HepG2 (cell line): ENCODE measurements around the gene OGFOD3. TPM values are rescaled to one million over a fixed set of nuclear protein-coding genes. Genes with fewer than 3 reads are reported as not detected.

Experiments used
- ARNTL ChIP-seq: sonication (generic); formaldehyde crosslinking; IDR thresholded peaks from 2 replicates; pipeline ENCODE4 v1.4.0; 2020; ENCODE audit warnings: mild to moderate bottlenecking, missing genetic modification reagents
- FOXP4 ChIP-seq: sonication (generic); formaldehyde crosslinking; IDR thresholded peaks from 2 replicates; pipeline ENCODE4 v1.4.0; 2020; ENCODE audit warnings: missing genetic modification reagents
- HBP1 ChIP-seq: IDR thresholded peaks from 2 replicates; pipeline ENCODE4 v1.6.1; 2016; ENCODE audit warnings: low read depth, control low read depth
- JDP2 ChIP-seq: sonication (generic); formaldehyde crosslinking; IDR thresholded peaks from 2 replicates; pipeline ENCODE4 v1.8.1; 2022; ENCODE audit warnings: missing genetic modification reagents, borderline replicate concordance
- KAT7 ChIP-seq: IDR thresholded peaks from 2 replicates; pipeline ENCODE4 v1.6.1; 2018; ENCODE audit warnings: borderline replicate concordance, missing compliant biosample characterization
- PHF5A ChIP-seq: IDR thresholded peaks from one replicate; pipeline ENCODE4 v1.6.1; 2018; ENCODE audit warnings: low read depth, missing genetic modification reagents; ENCODE audit not compliant: unreplicated experiment
- TAF1 ChIP-seq: sonication (generic); formaldehyde crosslinking; IDR thresholded peaks from 2 replicates; pipeline ENCODE4 v1.4.0; 2020; ENCODE audit warnings: missing genetic modification reagents
- TCF7 ChIP-seq: sonication (generic); IDR thresholded peaks from 2 replicates; pipeline ENCODE4 v1.6.1; 2016; ENCODE audit warnings: antibody characterized with exemption, low read depth
- ZFP62 ChIP-seq: sonication (generic); formaldehyde crosslinking; IDR thresholded peaks from 2 replicates; pipeline ENCODE4 v1.4.0; 2020; ENCODE audit warnings: missing genetic modification reagents
- ZNF234 ChIP-seq: sonication (generic); formaldehyde crosslinking; conservative IDR thresholded peaks from 2 replicates; pipeline ENCODE4 v1.5.1; 2020; ENCODE audit warnings: mild to moderate bottlenecking, missing genetic modification reagents
- ZNF333 ChIP-seq: sonication (generic); formaldehyde crosslinking; IDR thresholded peaks from 2 replicates; pipeline ENCODE4 v1.4.0; 2020; ENCODE audit warnings: mild to moderate bottlenecking, missing genetic modification reagents, borderline replicate concordance
- ZNF615 ChIP-seq: sonication (generic); formaldehyde crosslinking; IDR thresholded peaks from 2 replicates; pipeline ENCODE4 v1.5.0; 2020; ENCODE audit warnings: mild to moderate bottlenecking, missing genetic modification reagents, borderline replicate concordance
- ZNF644 ChIP-seq: IDR thresholded peaks from 2 replicates; pipeline ENCODE4 v1.6.1; 2016; ENCODE audit warnings: low read depth
- ZNF768 ChIP-seq: sonication (generic); formaldehyde crosslinking; IDR thresholded peaks from 2 replicates; pipeline ENCODE4 v1.4.0; 2020; ENCODE audit warnings: missing genetic modification reagents
- ZNF772 ChIP-seq: sonication (generic); formaldehyde crosslinking; IDR thresholded peaks from 2 replicates; pipeline ENCODE4 v1.5.0; 2020; ENCODE audit warnings: mild to moderate bottlenecking, missing genetic modification reagents
- ZNF776 ChIP-seq: sonication (generic); formaldehyde crosslinking; IDR thresholded peaks from 2 replicates; pipeline ENCODE4 v1.4.0; 2020; ENCODE audit warnings: mild to moderate bottlenecking, missing genetic modification reagents
- ZSCAN29 ChIP-seq: sonication (generic); formaldehyde crosslinking; conservative IDR thresholded peaks from 2 replicates; pipeline ENCODE4 v1.4.0; 2020; ENCODE audit warnings: mild to moderate bottlenecking, missing genetic modification reagents
- polyA plus RNA-seq, 8 experiments: library from polyadenylated mRNA; depleted of rRNA in 3 of 8; stranded (reverse) in 7 of 8; unstranded in 1 of 8; fragments of >200 nt; fragmentation: Illumina TruSeq in 4 of 8; extraction: Trizol in 4 of 8; gene quantifications; 2 replicates each; pipeline versions ENCODE4 v1.2.1 to v1.2.3, GENCODE V29; 2011 to 2016; ENCODE audit warnings: low read depth in 4 of 8, missing spikeins in 1 of 8, mixed read lengths in 1 of 8; ENCODE audit not compliant: insufficient read depth in 1 of 8
- total RNA-seq, 5 experiments: library from RNA; depleted of rRNA; stranded (reverse); fragments of >200 nt; fragmentation: Illumina TruSeq; extraction: Trizol; gene quantifications; 2 replicates each; pipeline ENCODE4 v1.2.3, GENCODE V29; 2016; ENCODE audit warnings: low read depth in 1 of 5
- TF ChIP-seq, protein P1 (sequence below): IDR thresholded peaks from 2 replicates; pipeline ENCODE4 v1.6.1; 2018; ENCODE audit warnings: missing genetic modification reagents
- TF ChIP-seq, protein P2 (sequence below): sonication (generic); formaldehyde crosslinking; IDR thresholded peaks from 2 replicates; pipeline ENCODE4 v1.8.0; 2022; ENCODE audit warnings: missing genetic modification reagents, mild to moderate bottlenecking, inconsistent platforms, borderline replicate concordance
- TF ChIP-seq, protein P3 (sequence below): sonication (generic); formaldehyde crosslinking; IDR thresholded peaks from 2 replicates; pipeline ENCODE4 v1.5.0; 2020; ENCODE audit warnings: missing genetic modification reagents
- TF ChIP-seq, protein P4 (sequence below): sonication (generic); formaldehyde crosslinking; IDR thresholded peaks from 2 replicates; pipeline ENCODE4 v1.5.0; 2020; ENCODE audit warnings: mild to moderate bottlenecking, missing genetic modification reagents

The OGFOD3 gene
- total and polyA plus RNA-seq, 2 of the 13 experiments (the other 11 are each of a cell fraction or from before 2014, with no cell fraction given): 40.0 to 42.1 TPM

DNA sequence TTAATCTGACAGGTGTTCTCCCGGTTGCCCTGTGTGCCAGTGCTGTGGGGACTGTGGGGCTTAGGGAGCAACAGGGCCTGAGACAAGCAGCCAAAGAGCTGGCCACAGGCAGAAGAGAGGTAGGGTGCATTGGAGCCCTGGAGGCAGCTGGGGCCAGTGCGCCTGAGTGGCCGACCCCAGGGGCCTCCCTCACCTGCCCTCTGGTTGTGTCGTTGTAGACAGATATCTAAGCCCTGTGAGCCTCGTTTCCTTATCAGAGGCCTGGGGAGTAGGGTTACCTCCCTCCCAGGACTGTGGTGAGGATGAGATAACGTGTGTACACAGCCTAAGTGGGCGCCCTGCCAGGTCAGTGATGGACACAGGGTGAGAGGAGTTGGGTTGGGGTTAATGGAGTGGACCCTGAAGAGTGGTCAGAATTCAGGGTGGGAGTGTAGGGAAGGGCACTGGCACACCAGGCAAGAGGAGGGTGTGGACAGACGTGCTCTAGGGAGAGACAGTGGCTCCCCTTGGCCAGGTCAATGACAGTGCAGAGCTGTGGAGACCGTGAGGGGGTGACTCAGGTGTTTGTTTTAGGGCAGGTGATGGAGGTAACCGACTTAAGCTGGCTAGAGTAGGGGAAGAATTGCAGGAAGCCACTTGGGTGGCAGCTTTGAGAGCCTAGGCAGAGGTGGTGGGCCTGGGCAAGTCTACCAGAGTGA lies 43.6 kb upstream of the OGFOD3 start (continued):
- TF ChIP-seq FOXP4 (CRISPR knock-in tag) (peak; percentile 65), HBP1 (CRISPR knock-in tag) (no peak; the same call in 1 of the 2 replicates), TAF1 (CRISPR knock-in tag) (peak; percentile 32; the same call in 1 of the 2 replicates), KAT7 (CRISPR knock-in tag) (no peak), ZNF772 (CRISPR knock-in tag) (no peak), PHF5A (CRISPR knock-in tag) (no peak), JDP2 (CRISPR knock-in tag) (no peak; the same call in 1 of the 2 replicates), ARNTL (CRISPR knock-in tag) (no peak), ZNF615 (CRISPR knock-in tag) (no peak), ZSCAN29 (CRISPR knock-in tag) (no peak), ZNF644 (CRISPR knock-in tag) (0 out of 2 replicates have a peak, but pooled peaks have one; percentile 47), ZNF234 (CRISPR knock-in tag) (no peak), ZNF333 (CRISPR knock-in tag) (no peak), ZFP62 (CRISPR knock-in tag) (no peak), ZNF776 (peak; percentile 70; the same call in 1 of the 2 replicates), ZNF768 (no peak), TCF7 (no peak)
- TF ChIP-seq, protein P1, sequence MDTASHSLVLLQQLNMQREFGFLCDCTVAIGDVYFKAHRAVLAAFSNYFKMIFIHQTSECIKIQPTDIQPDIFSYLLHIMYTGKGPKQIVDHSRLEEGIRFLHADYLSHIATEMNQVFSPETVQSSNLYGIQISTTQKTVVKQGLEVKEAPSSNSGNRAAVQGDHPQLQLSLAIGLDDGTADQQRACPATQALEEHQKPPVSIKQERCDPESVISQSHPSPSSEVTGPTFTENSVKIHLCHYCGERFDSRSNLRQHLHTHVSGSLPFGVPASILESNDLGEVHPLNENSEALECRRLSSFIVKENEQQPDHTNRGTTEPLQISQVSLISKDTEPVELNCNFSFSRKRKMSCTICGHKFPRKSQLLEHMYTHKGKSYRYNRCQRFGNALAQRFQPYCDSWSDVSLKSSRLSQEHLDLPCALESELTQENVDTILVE: no peak
- TF ChIP-seq, protein P2, sequence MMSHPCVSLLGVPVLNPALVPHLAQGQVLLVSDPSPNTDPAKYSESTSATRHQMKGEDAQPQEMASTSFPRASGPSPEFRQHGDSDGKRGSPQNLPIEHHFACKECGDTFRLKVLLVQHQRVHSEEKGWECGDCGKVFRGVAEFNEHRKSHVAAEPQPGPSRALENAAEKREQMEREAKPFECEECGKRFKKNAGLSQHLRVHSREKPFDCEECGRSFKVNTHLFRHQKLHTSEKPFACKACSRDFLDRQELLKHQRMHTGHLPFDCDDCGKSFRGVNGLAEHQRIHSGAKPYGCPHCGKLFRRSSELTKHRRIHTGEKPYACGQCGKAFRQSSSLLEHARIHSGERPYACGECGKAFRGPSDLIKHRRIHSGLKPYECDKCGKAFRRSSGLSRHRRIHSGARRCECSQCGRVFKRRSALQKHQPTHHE (CRISPR knock-in tag): 0 out of 2 replicates have a peak, but pooled peaks have one; percentile 73
- TF ChIP-seq, protein P3, sequence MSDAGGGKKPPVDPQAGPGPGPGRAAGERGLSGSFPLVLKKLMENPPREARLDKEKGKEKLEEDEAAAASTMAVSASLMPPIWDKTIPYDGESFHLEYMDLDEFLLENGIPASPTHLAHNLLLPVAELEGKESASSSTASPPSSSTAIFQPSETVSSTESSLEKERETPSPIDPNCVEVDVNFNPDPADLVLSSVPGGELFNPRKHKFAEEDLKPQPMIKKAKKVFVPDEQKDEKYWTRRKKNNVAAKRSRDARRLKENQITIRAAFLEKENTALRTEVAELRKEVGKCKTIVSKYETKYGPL (CRISPR knock-in tag): no peak
- TF ChIP-seq, protein P4, sequence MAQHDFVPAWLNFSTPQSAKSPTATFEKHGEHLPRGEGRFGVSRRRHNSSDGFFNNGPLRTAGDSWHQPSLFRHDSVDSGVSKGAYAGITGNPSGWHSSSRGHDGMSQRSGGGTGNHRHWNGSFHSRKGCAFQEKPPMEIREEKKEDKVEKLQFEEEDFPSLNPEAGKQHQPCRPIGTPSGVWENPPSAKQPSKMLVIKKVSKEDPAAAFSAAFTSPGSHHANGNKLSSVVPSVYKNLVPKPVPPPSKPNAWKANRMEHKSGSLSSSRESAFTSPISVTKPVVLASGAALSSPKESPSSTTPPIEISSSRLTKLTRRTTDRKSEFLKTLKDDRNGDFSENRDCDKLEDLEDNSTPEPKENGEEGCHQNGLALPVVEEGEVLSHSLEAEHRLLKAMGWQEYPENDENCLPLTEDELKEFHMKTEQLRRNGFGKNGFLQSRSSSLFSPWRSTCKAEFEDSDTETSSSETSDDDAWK: no peak
